DOHH2 (cell line): ENCODE results near the gene DIP2B.

Source experiments
- H3F3A ChIP-seq: fragments of 200-600 bp; sonication (generic), shearing (Covaris generic); 2 replicates; pipeline ENCODE4 v1.6.0; 2016; ENCODE audit warnings: antibody characterized with exemption, mild to moderate bottlenecking; ENCODE audit not compliant: control insufficient read depth, insufficient read depth
- H3K27ac ChIP-seq: fragments of 200-600 bp; sonication (generic); 2 replicates; pipeline ENCODE4 v1.5.1; 2014; ENCODE audit warnings: low read depth, mild to moderate bottlenecking, low read length, moderate library complexity
- H3K27me3 ChIP-seq: fragments of 200-600 bp; sonication (generic); 2 replicates; pipeline ENCODE4 v1.6.1; 2014; ENCODE audit warnings: mild to moderate bottlenecking, low read length, mixed read lengths; ENCODE audit not compliant: control insufficient read depth
- H3K36me3 ChIP-seq: fragments of 200-600 bp; sonication (generic); 2 replicates; pipeline ENCODE4 v1.6.1; 2014; ENCODE audit warnings: mild to moderate bottlenecking, low read length, moderate library complexity, mixed read lengths; ENCODE audit not compliant: control insufficient read depth
- H3K4me1 ChIP-seq: fragments of 200-600 bp; sonication (generic); 2 replicates; pipeline ENCODE4 v1.6.1; 2014; ENCODE audit warnings: mild to moderate bottlenecking, low read length, mixed read lengths; ENCODE audit not compliant: control insufficient read depth
- H3K4me2 ChIP-seq: fragments of 200-600 bp; sonication (generic); 2 replicates; pipeline ENCODE4 v1.6.0; 2014; ENCODE audit warnings: mild to moderate bottlenecking, low read length, moderate library complexity
- H3K4me3 ChIP-seq: fragments of 200-600 bp; sonication (generic); 2 replicates; pipeline ENCODE4 v1.5.1; 2014; ENCODE audit warnings: mild to moderate bottlenecking, low read length, mixed read lengths
- H3K79me2 ChIP-seq: fragments of 200-600 bp; sonication (generic); 2 replicates; pipeline ENCODE4 v1.6.1; 2014; ENCODE audit warnings: mild to moderate bottlenecking, low read length, mixed read lengths; ENCODE audit not compliant: control insufficient read depth
- H3K9me2 ChIP-seq: fragments of 200-600 bp; sonication (generic); replicated peaks from 2 replicates; pipeline ENCODE4 v1.6.1; 2014; ENCODE audit warnings: mild to moderate bottlenecking, low read length, mixed read lengths; ENCODE audit not compliant: control insufficient read depth
- H3K9me3 ChIP-seq: fragments of 200-600 bp; sonication (generic); 2 replicates; pipeline ENCODE4 v1.6.1; 2014; ENCODE audit warnings: antibody characterized with exemption, low read length, mixed read lengths; ENCODE audit not compliant: control insufficient read depth, insufficient read depth
- H4K20me1 ChIP-seq: fragments of 200-600 bp; sonication (generic); 2 replicates; pipeline ENCODE4 v1.6.0; 2014; ENCODE audit warnings: low read depth, mild to moderate bottlenecking, antibody characterized with exemption, low read length, moderate library complexity; ENCODE audit not compliant: control insufficient read depth, insufficient read depth
- CTCF ChIP-seq: fragments of 200-600 bp; sonication (generic); IDR thresholded peaks from one replicate; pipeline ENCODE4 v1.5.1; 2014; ENCODE audit warnings: antibody characterized with exemption, mild to moderate bottlenecking, low read depth, low read length; ENCODE audit not compliant: poor library complexity, severe bottlenecking
- EZH2phosphoT487 ChIP-seq: fragments of 200-600 bp; sonication (generic); IDR thresholded peaks from 2 replicates; pipeline ENCODE4 v1.6.1; 2017; ENCODE audit warnings: borderline replicate concordance, mild to moderate bottlenecking, antibody characterized with exemption, low read length, moderate library complexity, mixed read lengths

The DIP2B gene

GRCh38 chr12:50650285-50650684, 145.5 kb downstream of the DIP2B start:
- H3K4me2 ChIP-seq = no peak overlapping the region
- no peaks in the 10 kb centered on the region for H3F3A ChIP-seq
- H4K20me1 ChIP-seq = no peaks in the 10 kb centered on the region
- no peaks in the 10 kb centered on the region for H3K36me3 ChIP-seq
- H3K4me1 ChIP-seq = no peaks in the 10 kb centered on the region
- H3K27ac ChIP-seq = no peak overlapping the region
- H3K9me3 ChIP-seq = no peaks in the 10 kb centered on the region
- H3K4me3 ChIP-seq = no peak overlapping the region
- TF ChIP-seq CTCF (no peak), EZH2phosphoT487 (no peak)
- no peaks in the 10 kb centered on the region for H3K79me2 ChIP-seq
- H3K9me2 ChIP-seq = no peaks in the 10 kb centered on the region
- H3K27me3 ChIP-seq = no peaks in the 10 kb centered on the region

- no peak for TF ChIP-seq CTCF
- no peak for TF ChIP-seq EZH2phosphoT487
- H3K4me3 ChIP-seq = no peak overlapping the region
- no peaks in the 10 kb centered on the region for H4K20me1 ChIP-seq
- no peaks in the 10 kb centered on the region for H3K27me3 ChIP-seq
- no peaks in the 10 kb centered on the region for H3K36me3 ChIP-seq
- H3K4me1 ChIP-seq = no peaks in the 10 kb centered on the region
- no peaks in the 10 kb centered on the region for H3K9me2 ChIP-seq
- H3K4me2 ChIP-seq = no peak overlapping the region
- no peaks in the 10 kb centered on the region for H3F3A ChIP-seq
- H3K79me2 ChIP-seq = no peaks in the 10 kb centered on the region
- H3K9me3 ChIP-seq = no peaks in the 10 kb centered on the region
- no peak overlapping the region for H3K27ac ChIP-seq
Measured at GRCh38 chr12:50655374-50655921, 150.7 kb downstream of the DIP2B start.

- Histone ChIP-seq H3F3A (no peaks in the 10 kb centered on the region), H3K4me3 (no peak overlapping the region), H3K4me2 (no peak overlapping the region), H3K4me1 (no peaks in the 10 kb centered on the region), H3K36me3 (no peaks in the 10 kb centered on the region), H3K27me3 (no peaks in the 10 kb centered on the region), H4K20me1 (no peaks in the 10 kb centered on the region), H3K9me3 (no peaks in the 10 kb centered on the region), H3K9me2 (no peaks in the 10 kb centered on the region), H3K79me2 (no peaks in the 10 kb centered on the region), H3K27ac (no peak overlapping the region)
- TF ChIP-seq CTCF (no peak), EZH2phosphoT487 (no peak)
Measured at GRCh38 chr12:50659260-50659659, 154.5 kb downstream of the DIP2B start.
